SK-N-SH (cell line): ENCODE results near the gene MAX. TPM values are rescaled to one million over a fixed set of nuclear protein-coding genes. Genes with fewer than 3 reads are reported as not detected.
"Not testable (repeated sequence)": the region's sequence is repeated elsewhere in the genome, so short reads cannot be mapped to it uniquely, and the experiment has no call there.

Experiments
- CTCF ChIA-PET: fragments of 300-600, 350-600 bp; formaldehyde crosslinking; extraction: SDS; loops from one replicate; lab custom pipeline; 2021; lab: Yijun Ruan, JAX
- POLR2A ChIA-PET: fragments of 350-600 bp; sonication (Branson Sonifier 250); formaldehyde crosslinking; extraction: SDS; loops from one replicate; lab custom pipeline; 2020; ENCODE audit warnings: antibody characterized with exemption, inconsistent platforms; lab: Yijun Ruan, JAX
- DNase-seq: peaks from one replicate; pipeline ENCODE4 v3.0.0; 2012
- H2AFZ ChIP-seq: fragments of 200-600 bp; sonication (generic); 2 replicates; pipeline ENCODE4 v1.8.1; 2016; ENCODE audit warnings: antibody characterized with exemption, mild to moderate bottlenecking, low read depth
- H3F3A ChIP-seq: fragments of 200-600 bp; sonication (generic); replicated peaks from 2 replicates; pipeline ENCODE3; 2016; ENCODE audit warnings: antibody characterized with exemption, mild to moderate bottlenecking; ENCODE audit not compliant: insufficient read depth
- H3K27ac ChIP-seq, 2 experiments: fragments of 200-500 bp in 1 of 2; fragments of 200-600 bp in 1 of 2; sonication (Bioruptor generic) in 1 of 2; sonication (generic), shearing (Covaris generic) in 1 of 2; 2 replicates each; pipeline versions ENCODE4 v1.5.1 to v1.6.1; 2014 to 2016; ENCODE audit warnings: low read depth in 2 of 2, inconsistent platforms in 1 of 2, low read length in 1 of 2, mild to moderate bottlenecking in 1 of 2, mixed read lengths in 1 of 2
- H3K27me3 ChIP-seq: fragments of 200-600 bp; sonication (generic), shearing (Covaris generic); 2 replicates; pipeline ENCODE4 v1.6.1; 2016; ENCODE audit warnings: mixed run types; ENCODE audit not compliant: insufficient read depth
- H3K36me3 ChIP-seq, 2 experiments: fragments of 200-500 bp in 1 of 2; fragments of 200-600 bp in 1 of 2; sonication (Bioruptor generic) in 1 of 2; sonication (generic) in 1 of 2; replicated peaks in 1 of 2; 2 replicates each; pipeline versions ENCODE3 to v1.5.1; 2014 to 2016; ENCODE audit warnings: low read length in 1 of 2, mild to moderate bottlenecking in 1 of 2; ENCODE audit not compliant: insufficient read depth in 2 of 2, control insufficient read depth in 1 of 2
- H3K4me1 ChIP-seq, 2 experiments: fragments of 200-500 bp in 1 of 2; fragments of 200-600 bp in 1 of 2; sonication (Bioruptor generic) in 1 of 2; sonication (generic), shearing (Covaris generic) in 1 of 2; 2 replicates each; pipeline versions ENCODE4 v1.5.1 to v1.6.1; 2014 to 2016; ENCODE audit warnings: low read depth in 1 of 2, low read length in 1 of 2, mixed run types in 1 of 2; ENCODE audit not compliant: insufficient read depth in 2 of 2, control insufficient read depth in 1 of 2
- H3K4me2 ChIP-seq: fragments of 200-600 bp; sonication (generic), shearing (Covaris generic); 2 replicates; pipeline ENCODE4 v1.6.1; 2017; ENCODE audit warnings: mixed run types
- H3K4me3 ChIP-seq, 2 experiments: fragments of 200-500 bp in 1 of 2; fragments of 200-600 bp in 1 of 2; sonication (Bioruptor generic) in 1 of 2; sonication (generic), shearing (Covaris generic) in 1 of 2; 2 replicates each; pipeline versions ENCODE4 v1.5.1 to v1.8.1; 2014 to 2016; ENCODE audit warnings: low read depth in 2 of 2, inconsistent platforms in 1 of 2, low read length in 1 of 2, mild to moderate bottlenecking in 1 of 2, mixed read lengths in 1 of 2, moderate library complexity in 1 of 2
- H3K79me2 ChIP-seq: fragments of 200-600 bp; sonication (generic); 2 replicates; pipeline ENCODE4 v1.8.1; 2017; ENCODE audit warnings: mild to moderate bottlenecking; ENCODE audit not compliant: insufficient read depth
- H3K9ac ChIP-seq: fragments of 200-600 bp; sonication (generic); 2 replicates; pipeline ENCODE4 v1.6.1; 2017; ENCODE audit warnings: mixed run types
- H3K9me2 ChIP-seq: fragments of 200-600 bp; sonication (generic); 2 replicates; pipeline ENCODE4 v1.6.1; 2017; ENCODE audit warnings: mixed run types
- H3K9me3 ChIP-seq: fragments of 200-600 bp; sonication (generic); 2 replicates; pipeline ENCODE4 v1.6.1; 2017; ENCODE audit warnings: mixed run types, mild to moderate bottlenecking, moderate library complexity
- H4K20me1 ChIP-seq: fragments of 200-600 bp; sonication (generic); 2 replicates; pipeline ENCODE4 v1.6.1; 2017; ENCODE audit warnings: mild to moderate bottlenecking, mixed run types; ENCODE audit not compliant: insufficient read depth
- CHD2 ChIP-seq: fragments of 150-350 bp; IDR thresholded peaks from 2 replicates; pipeline ENCODE4 v1.6.1; 2018; ENCODE audit warnings: low read length; ENCODE audit not compliant: partially characterized antibody
- FOSL2 ChIP-seq: IDR thresholded peaks from 2 replicates; pipeline ENCODE4 v1.4.0; 2012; ENCODE audit warnings: low read depth, mild to moderate bottlenecking, moderate library complexity, borderline replicate concordance
- FOXJ3 ChIP-seq: sonication (generic); formaldehyde crosslinking; IDR thresholded peaks from 2 replicates; pipeline ENCODE4 v1.5.1; 2020; ENCODE audit warnings: mild to moderate bottlenecking, missing genetic modification reagents
- FOXM1 ChIP-seq: IDR thresholded peaks from 2 replicates; pipeline ENCODE4 v1.4.0; 2012; ENCODE audit warnings: low read depth, mild to moderate bottlenecking
- GABPA ChIP-seq: IDR thresholded peaks from 2 replicates; pipeline ENCODE4 v1.4.0; 2012; ENCODE audit warnings: low read depth, mild to moderate bottlenecking
- GATA2 ChIP-seq: sonication (generic); formaldehyde crosslinking; IDR thresholded peaks from 2 replicates; pipeline ENCODE4 v1.5.0; 2020; ENCODE audit warnings: mild to moderate bottlenecking, missing genetic modification reagents
- NRF1 ChIP-seq: IDR thresholded peaks from 2 replicates; pipeline ENCODE4 v1.6.1; 2012; ENCODE audit warnings: low read depth, mild to moderate bottlenecking, low read length
- POLR2AphosphoS5 ChIP-seq: IDR thresholded peaks from 2 replicates; pipeline ENCODE4 v1.6.1; 2012; ENCODE audit warnings: low read depth, low read length
- RAD21 ChIP-seq: IDR thresholded peaks from 2 replicates; pipeline ENCODE4 v1.6.1; 2012; ENCODE audit warnings: mild to moderate bottlenecking, low read length
- RCOR1 ChIP-seq: fragments of 150-350 bp; IDR thresholded peaks from 2 replicates; pipeline ENCODE4 v1.6.1; 2017; ENCODE audit warnings: antibody characterized with exemption, low read length
- SIN3A ChIP-seq: IDR thresholded peaks from 2 replicates; pipeline ENCODE4 v1.6.1; 2012; ENCODE audit warnings: low read depth, mild to moderate bottlenecking, low read length, moderate library complexity, borderline replicate concordance
- SMC3 ChIP-seq: IDR thresholded peaks from 2 replicates; pipeline ENCODE4 v1.6.1; 2012; ENCODE audit warnings: low read depth, low read length, improper control_type of control experiment
- TCF12 ChIP-seq: IDR thresholded peaks from 2 replicates; pipeline ENCODE4 v1.4.0; 2012
- TEAD4 ChIP-seq: IDR thresholded peaks from 2 replicates; pipeline ENCODE4 v1.4.0; 2012; ENCODE audit warnings: mild to moderate bottlenecking, borderline replicate concordance; ENCODE audit not compliant: insufficient read depth
- WGBS: methylation state at CpG from one replicate; pipeline ENCODE4 v1.1.6; 2017; ENCODE audit warnings: low lambda C conversion rate; 5-methylcytosine and 5-hydroxymethylcytosine counted together
- polyA plus RNA-seq, 3 experiments: library from polyadenylated mRNA; depleted of rRNA; stranded (reverse); fragments of >200 nt; gene quantifications; 2 replicates each; pipeline ENCODE4 v1.2.3, GENCODE V29; 2012
- TF ChIP-seq, protein P1 (sequence below): fragments of 150-350 bp; IDR thresholded peaks from 2 replicates; pipeline ENCODE4 v1.6.1; 2017; ENCODE audit warnings: antibody characterized with exemption, low read length, low read depth, borderline replicate concordance
- TF ChIP-seq, protein P2 (sequence below): IDR thresholded peaks from 2 replicates; pipeline ENCODE4 v1.4.0; 2012; ENCODE audit warnings: low read depth, borderline replicate concordance

MAX gene
- polyA plus RNA-seq, 1 of the 3 experiments (the other 2 are of a cell fraction) = 103 TPM

DNA sequence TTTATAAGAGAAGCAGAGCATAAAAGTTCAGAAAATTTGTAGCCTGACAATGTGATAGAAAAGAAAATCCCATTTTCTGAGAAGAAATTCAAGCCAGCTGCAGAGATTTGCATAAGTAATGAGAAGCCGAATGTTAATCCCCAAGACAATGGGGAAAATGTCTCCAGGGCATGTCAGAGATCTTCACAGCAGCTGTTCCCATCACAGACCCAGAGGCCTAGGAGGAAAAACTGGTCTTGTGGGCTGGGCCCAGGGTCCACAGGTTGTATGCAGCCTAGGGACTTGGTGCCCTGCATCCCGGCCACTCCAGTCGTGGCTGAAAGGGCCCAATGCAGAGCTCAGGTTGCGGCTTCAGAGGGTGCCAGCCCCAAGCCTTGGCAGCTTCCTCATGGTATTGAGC lies 15.6 kb downstream of the MAX start:
- POLR2A ChIA-PET = not testable (repeated sequence)
- 97% methylated on average over 2 of the region's 4 CpGs for WGBS

GRCh38 chr14:65084554-65085505 lies 17.5 kb downstream of the MAX start:
- H3F3A ChIP-seq = no peaks in the 10 kb centered on the region
- H2AFZ ChIP-seq = no peak overlapping the region
- TF ChIP-seq RAD21 (no peak), FOXJ3 (no peak), GABPA (no peak), NRF1 (no peak), FOSL2 (no peak), FOXM1 (no peak), SMC3 (no peak), CHD2 (no peak), POLR2AphosphoS5 (no peak), GATA2 (CRISPR knock-in tag) (no peak), TCF12 (no peak), SIN3A (no peak), RCOR1 (no peak), TEAD4 (no peak)
- TF ChIP-seq, protein P1, sequence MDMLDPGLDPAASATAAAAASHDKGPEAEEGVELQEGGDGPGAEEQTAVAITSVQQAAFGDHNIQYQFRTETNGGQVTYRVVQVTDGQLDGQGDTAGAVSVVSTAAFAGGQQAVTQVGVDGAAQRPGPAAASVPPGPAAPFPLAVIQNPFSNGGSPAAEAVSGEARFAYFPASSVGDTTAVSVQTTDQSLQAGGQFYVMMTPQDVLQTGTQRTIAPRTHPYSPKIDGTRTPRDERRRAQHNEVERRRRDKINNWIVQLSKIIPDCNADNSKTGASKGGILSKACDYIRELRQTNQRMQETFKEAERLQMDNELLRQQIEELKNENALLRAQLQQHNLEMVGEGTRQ = no peak
- TF ChIP-seq, protein P2, sequence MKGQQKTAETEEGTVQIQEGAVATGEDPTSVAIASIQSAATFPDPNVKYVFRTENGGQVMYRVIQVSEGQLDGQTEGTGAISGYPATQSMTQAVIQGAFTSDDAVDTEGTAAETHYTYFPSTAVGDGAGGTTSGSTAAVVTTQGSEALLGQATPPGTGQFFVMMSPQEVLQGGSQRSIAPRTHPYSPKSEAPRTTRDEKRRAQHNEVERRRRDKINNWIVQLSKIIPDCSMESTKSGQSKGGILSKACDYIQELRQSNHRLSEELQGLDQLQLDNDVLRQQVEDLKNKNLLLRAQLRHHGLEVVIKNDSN = no peak
- TF ChIP-seq, all 33 proteins: peak for 0
- 0 out of 2 replicates have a peak, but pooled peaks cover 3% of the 10 kb centered on the region for H4K20me1 ChIP-seq
- H3K79me2 ChIP-seq = peaks cover 46% of the 10 kb centered on the region
- ChIA-PET CTCF (interaction anchor here (1.0 to 1.2 kb wide), 2 partner anchors 11 to 101 kb away, joined by 3 to 7 read pairs; no protein-coding TSS in a partner anchor), POLR2A (no interaction called here)
- H3K36me3 ChIP-seq = peaks cover 66 to 85% of the 10 kb centered on the region in 2 experiments
- no peaks in the 10 kb centered on the region for H3K9me2 ChIP-seq
- no peak overlapping the region for H3K27ac ChIP-seq
- no peak overlapping the region for H3K4me3 ChIP-seq
- no peak overlapping the region for H3K9ac ChIP-seq
- no peak overlapping the region for H3K4me2 ChIP-seq
- no peak for DNase-seq
- no peaks in the 10 kb centered on the region for H3K27me3 ChIP-seq
- H3K4me1 ChIP-seq = peaks cover 0 to 2% of the 10 kb centered on the region in 2 experiments; a peak in 2 of 4 replicates
- no peaks in the 10 kb centered on the region for H3K9me3 ChIP-seq
- WGBS = 89% methylated on average over 6 of the region's 6 CpGs

More for the DNA sequence above, 15.6 kb downstream of the MAX start:
- H3K4me1 ChIP-seq, H3K9ac ChIP-seq, H3K9me2 ChIP-seq, H3F3A ChIP-seq, H3K9me3 ChIP-seq, CTCF ChIA-PET, H2AFZ ChIP-seq, H4K20me1 ChIP-seq, DNase-seq, H3K4me2 ChIP-seq, H3K4me3 ChIP-seq, H3K27me3 ChIP-seq, H3K27ac ChIP-seq: not testable (repeated sequence)
- Histone ChIP-seq H3K36me3 (peaks cover 64 to 82% of the 10 kb centered on the region in 2 experiments), H3K79me2 (peaks cover 37% of the 10 kb centered on the region)
